ENCODE data around the gene TP53BP1. TPM values are rescaled to one million over a fixed set of nuclear protein-coding genes. Genes with fewer than 3 reads are reported as not detected.

TP53BP1 gene
- total and polyA plus RNA-seq, 8 donors: 3.3 to 85.7 (median 14.5) TPM

GRCh38 chr15:43516185-43516584 lies 23.2 kb upstream of the TP53BP1 start:
- peak overlapping the region in 4 of 5 donors; percentile 40 to 82 (median 74) for H3K27ac ChIP-seq
- peak in 1 of 3 donors; percentile 4 for TF ChIP-seq POLR2AphosphoS5 (IDR thresholded peaks at IDR 0.05)
- no peak for TF ChIP-seq EP300 (IDR thresholded peaks at IDR 0.05)
- peak in 1 of 2 donors; percentile 47 for DNase-seq
- no peaks in the 10 kb centered on the region for H3K9me3 ChIP-seq
- H3K4me3 ChIP-seq: no peak overlapping the region
- peaks cover under 1 to 9% (median 5%) of the 10 kb centered on the region in 4 donors for H3K36me3 ChIP-seq
- H3K27me3 ChIP-seq: peaks cover 0 to 27% (median 21%) of the 10 kb centered on the region in 3 donors
- intact Hi-C loops (cut with DNase I; ENCODE audit: low total_unique reads): no loop called here
- 34 to 50% (median 47%) methylated on average over 5 of the region's 5 CpGs for WGBS, 5 donors
- peaks cover 12 to 50% (median 37%) of the 10 kb centered on the region in 4 donors for H3K4me1 ChIP-seq

DNA sequence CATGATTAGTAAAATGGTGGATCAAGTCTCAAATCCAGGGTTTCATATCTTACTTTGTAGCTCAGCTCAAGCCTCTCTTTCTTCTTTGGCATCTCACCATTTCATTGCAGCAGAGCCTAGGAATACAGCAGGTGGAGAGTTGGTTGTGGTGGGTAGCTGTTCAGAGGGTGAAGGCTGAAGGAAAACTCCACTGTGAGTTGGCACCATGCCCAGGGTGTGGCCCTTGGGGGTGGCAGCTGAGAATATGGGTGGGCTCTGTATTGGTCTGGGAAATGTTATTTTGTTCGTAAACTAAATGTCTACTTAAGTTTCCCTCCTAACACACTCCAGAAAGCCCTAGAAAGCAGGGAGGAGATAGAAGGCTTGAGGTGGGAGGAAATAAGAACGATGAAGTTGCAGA lies 22.8 kb upstream of the TP53BP1 start:
- H3K9me3 ChIP-seq: no peaks in the 10 kb centered on the region
- no peak for DNase-seq
- intact Hi-C loops (cut with DNase I; ENCODE audit: low total_unique reads): no loop called here
- peaks cover 14 to 53% (median 40%) of the 10 kb centered on the region in 4 donors for H3K4me1 ChIP-seq
- peaks cover 0 to 4% (median 2%) of the 10 kb centered on the region in 4 donors for H3K36me3 ChIP-seq
- H3K4me3 ChIP-seq: no peak overlapping the region
- H3K27me3 ChIP-seq: peaks cover 0 to 27% (median 21%) of the 10 kb centered on the region in 3 donors
- TF ChIP-seq, protein P1, sequence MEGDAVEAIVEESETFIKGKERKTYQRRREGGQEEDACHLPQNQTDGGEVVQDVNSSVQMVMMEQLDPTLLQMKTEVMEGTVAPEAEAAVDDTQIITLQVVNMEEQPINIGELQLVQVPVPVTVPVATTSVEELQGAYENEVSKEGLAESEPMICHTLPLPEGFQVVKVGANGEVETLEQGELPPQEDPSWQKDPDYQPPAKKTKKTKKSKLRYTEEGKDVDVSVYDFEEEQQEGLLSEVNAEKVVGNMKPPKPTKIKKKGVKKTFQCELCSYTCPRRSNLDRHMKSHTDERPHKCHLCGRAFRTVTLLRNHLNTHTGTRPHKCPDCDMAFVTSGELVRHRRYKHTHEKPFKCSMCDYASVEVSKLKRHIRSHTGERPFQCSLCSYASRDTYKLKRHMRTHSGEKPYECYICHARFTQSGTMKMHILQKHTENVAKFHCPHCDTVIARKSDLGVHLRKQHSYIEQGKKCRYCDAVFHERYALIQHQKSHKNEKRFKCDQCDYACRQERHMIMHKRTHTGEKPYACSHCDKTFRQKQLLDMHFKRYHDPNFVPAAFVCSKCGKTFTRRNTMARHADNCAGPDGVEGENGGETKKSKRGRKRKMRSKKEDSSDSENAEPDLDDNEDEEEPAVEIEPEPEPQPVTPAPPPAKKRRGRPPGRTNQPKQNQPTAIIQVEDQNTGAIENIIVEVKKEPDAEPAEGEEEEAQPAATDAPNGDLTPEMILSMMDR (IDR thresholded peaks at IDR 0.05): no peak
- TF ChIP-seq EP300 (IDR thresholded peaks at IDR 0.05) (no peak), POLR2AphosphoS5 (IDR thresholded peaks at IDR 0.05) (no peak), POLR2A (IDR thresholded peaks at IDR 0.05) (no peak)
- peak overlapping the region in 4 of 5 donors; percentile 40 to 82 (median 74) for H3K27ac ChIP-seq
- 43 to 58% (median 47%) methylated on average over 2 of the region's 2 CpGs for WGBS, 5 donors

- DNase-seq: peak in 1 of 2 donors; percentile 74
- H3K4me1 ChIP-seq: peaks cover 22 to 63% (median 49%) of the 10 kb centered on the region in 4 donors
- WGBS, 5 donors: 49 to 60% (median 51%) methylated on average over 4 of the region's 4 CpGs
- peak overlapping the region in 2 of 5 donors; percentile 2 to 22 for H3K27ac ChIP-seq
- TF ChIP-seq, protein P1 (IDR thresholded peaks at IDR 0.05): peak in 4 of 7 experiments; percentile 8 to 52 (median 28)
- no peak for TF ChIP-seq POLR2AphosphoS5 (IDR thresholded peaks at IDR 0.05)
- intact Hi-C loops (cut with DNase I; ENCODE audit: low total_unique reads): no loop called here
- H3K4me3 ChIP-seq: no peak overlapping the region
- H3K9me3 ChIP-seq: no peaks in the 10 kb centered on the region
- H3K27me3 ChIP-seq: peaks cover 0 to 27% (median 21%) of the 10 kb centered on the region in 3 donors
- H3K36me3 ChIP-seq: no peaks in the 10 kb centered on the region
These were observed 21.5 kb upstream of the TP53BP1 start for GRCh38 chr15:43514241-43515057.

DNA sequence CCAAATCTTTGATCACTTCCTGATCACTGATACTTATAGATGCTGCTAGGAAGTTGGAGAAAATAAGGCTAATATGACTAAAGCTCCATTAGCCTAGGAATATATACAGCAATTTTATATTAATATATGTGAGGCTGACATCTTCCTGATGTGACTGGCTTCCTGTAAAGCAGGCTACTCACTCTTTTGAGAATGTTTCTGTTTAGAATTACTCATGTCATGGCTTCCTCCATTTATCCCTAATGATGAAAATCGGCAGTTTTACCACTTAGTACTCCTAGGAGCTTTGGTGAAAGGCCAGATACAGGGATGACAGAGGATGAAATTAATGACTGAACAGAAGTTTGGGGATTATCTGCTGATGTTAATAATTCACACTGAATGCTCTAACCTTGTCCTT lies 20.6 kb upstream of the TP53BP1 start:
- intact Hi-C loops (cut with DNase I; ENCODE audit: low total_unique reads): no loop called here
- no peak for TF ChIP-seq POLR2A (IDR thresholded peaks at IDR 0.05)
- TF ChIP-seq POLR2AphosphoS5 (IDR thresholded peaks at IDR 0.05): no peak
- TF ChIP-seq, protein P1 (IDR thresholded peaks at IDR 0.05): no peak
- TF ChIP-seq EP300 (IDR thresholded peaks at IDR 0.05): no peak
- Histone ChIP-seq H3K27me3 (peaks cover 0 to 19% (median 19%) of the 10 kb centered on the region in 3 donors), H3K4me1 (peaks cover 31 to 65% (median 48%) of the 10 kb centered on the region in 4 donors), H3K4me3 (no peak overlapping the region), H3K9me3 (no peaks in the 10 kb centered on the region), H3K27ac (peak overlapping the region in 1 of 5 donors; percentile 2), H3K36me3 (no peaks in the 10 kb centered on the region)
- 58 to 72% (median 68%) methylated on average over 1 of the region's 1 CpG for WGBS, 5 donors
- no peak for DNase-seq

Data from stomach (tissue), 9 donors.